Measurements from ENCODE around the gene DLGAP1.

Gene DLGAP1

GRCh38 chr18:3886575-3887322, 568.4 kb downstream of the DLGAP1 start:
- Histone ChIP-seq H3K27me3 (ENCODE audit: control insufficient read depth in 5 of 5, insufficient read depth in 4 of 5, low read length in 5 of 5) (no peaks in the 10 kb centered on the region), H3K27ac (ENCODE audit: low read depth, low read length) (no peak overlapping the region), H3K36me3 (ENCODE audit: control insufficient read depth in 5 of 5, insufficient read depth in 5 of 5, low read length in 5 of 5) (no peaks in the 10 kb centered on the region), H3K4me1 (ENCODE audit: control insufficient read depth in 5 of 5, insufficient read depth in 5 of 5, low read length in 5 of 5) (peaks cover 0 to 11% (median 0%) of the 10 kb centered on the region in 5 donors), H3K9me3 (ENCODE audit: control insufficient read depth in 5 of 5, low read length in 5 of 5) (no peaks in the 10 kb centered on the region), H3K4me3 (ENCODE audit: low read depth in 1 of 5, low read length in 5 of 5) (no peak overlapping the region), H3K9ac (ENCODE audit: low read length in 5 of 5) (no peak overlapping the region)

- Histone ChIP-seq H3K4me3 (ENCODE audit: low read depth in 1 of 5, low read length in 5 of 5) (no peak overlapping the region), H3K4me1 (ENCODE audit: control insufficient read depth in 5 of 5, insufficient read depth in 5 of 5, low read length in 5 of 5) (peaks cover 0 to 11% (median 0%) of the 10 kb centered on the region in 5 donors), H3K27ac (ENCODE audit: low read depth, low read length) (no peak overlapping the region), H3K9ac (ENCODE audit: low read length in 5 of 5) (no peak overlapping the region), H3K36me3 (ENCODE audit: control insufficient read depth in 5 of 5, insufficient read depth in 5 of 5, low read length in 5 of 5) (no peaks in the 10 kb centered on the region), H3K9me3 (ENCODE audit: control insufficient read depth in 5 of 5, low read length in 5 of 5) (no peaks in the 10 kb centered on the region), H3K27me3 (ENCODE audit: control insufficient read depth in 5 of 5, insufficient read depth in 4 of 5, low read length in 5 of 5) (no peaks in the 10 kb centered on the region)
These were observed 569.8 kb downstream of the DLGAP1 start for GRCh38 chr18:3885209-3885792.

- H3K27me3 ChIP-seq (ENCODE audit: control insufficient read depth in 5 of 5, insufficient read depth in 4 of 5, low read length in 5 of 5) = no peaks in the 10 kb centered on the region
- no peaks in the 10 kb centered on the region for H3K9me3 ChIP-seq (ENCODE audit: control insufficient read depth in 5 of 5, low read length in 5 of 5)
- no peak overlapping the region for H3K9ac ChIP-seq (ENCODE audit: low read length in 5 of 5)
- H3K27ac ChIP-seq (ENCODE audit: low read depth, low read length) = no peak overlapping the region
- no peaks in the 10 kb centered on the region for H3K4me1 ChIP-seq (ENCODE audit: control insufficient read depth in 5 of 5, insufficient read depth in 5 of 5, low read length in 5 of 5)
- no peaks in the 10 kb centered on the region for H3K36me3 ChIP-seq (ENCODE audit: control insufficient read depth in 5 of 5, insufficient read depth in 5 of 5, low read length in 5 of 5)
- H3K4me3 ChIP-seq (ENCODE audit: low read depth in 1 of 5, low read length in 5 of 5) = no peak overlapping the region
These were observed 575.3 kb downstream of the DLGAP1 start for GRCh38 chr18:3879836-3880120.

GRCh38 chr18:3879114-3879835, 575.8 kb downstream of the DLGAP1 start:
- Histone ChIP-seq H3K9me3 (ENCODE audit: control insufficient read depth in 5 of 5, low read length in 5 of 5) (no peaks in the 10 kb centered on the region), H3K9ac (ENCODE audit: low read length in 5 of 5) (no peak overlapping the region), H3K36me3 (ENCODE audit: control insufficient read depth in 5 of 5, insufficient read depth in 5 of 5, low read length in 5 of 5) (no peaks in the 10 kb centered on the region), H3K27me3 (ENCODE audit: control insufficient read depth in 5 of 5, insufficient read depth in 4 of 5, low read length in 5 of 5) (no peaks in the 10 kb centered on the region), H3K4me3 (ENCODE audit: low read depth in 1 of 5, low read length in 5 of 5) (no peak overlapping the region), H3K4me1 (ENCODE audit: control insufficient read depth in 5 of 5, insufficient read depth in 5 of 5, low read length in 5 of 5) (peaks cover 0 to under 1% (median 0%) of the 10 kb centered on the region in 5 donors), H3K27ac (ENCODE audit: low read depth, low read length) (no peak overlapping the region)

GRCh38 chr18:3878401-3878800, 576.7 kb downstream of the DLGAP1 start:
- Histone ChIP-seq H3K4me3 (ENCODE audit: low read depth in 1 of 5, low read length in 5 of 5) (no peak overlapping the region), H3K36me3 (ENCODE audit: control insufficient read depth in 5 of 5, insufficient read depth in 5 of 5, low read length in 5 of 5) (no peaks in the 10 kb centered on the region), H3K9ac (ENCODE audit: low read length in 5 of 5) (no peak overlapping the region), H3K9me3 (ENCODE audit: control insufficient read depth in 5 of 5, low read length in 5 of 5) (no peaks in the 10 kb centered on the region), H3K4me1 (ENCODE audit: control insufficient read depth in 5 of 5, insufficient read depth in 5 of 5, low read length in 5 of 5) (peaks cover 0 to 5% (median 0%) of the 10 kb centered on the region in 5 donors), H3K27me3 (ENCODE audit: control insufficient read depth in 5 of 5, insufficient read depth in 4 of 5, low read length in 5 of 5) (no peaks in the 10 kb centered on the region), H3K27ac (ENCODE audit: low read depth, low read length) (no peak overlapping the region)

- H3K4me1 ChIP-seq (ENCODE audit: control insufficient read depth in 5 of 5, insufficient read depth in 5 of 5, low read length in 5 of 5) = peaks cover 0 to 5% (median 0%) of the 10 kb centered on the region in 5 donors
- H3K4me3 ChIP-seq (ENCODE audit: low read depth in 1 of 5, low read length in 5 of 5) = no peak overlapping the region
- H3K27ac ChIP-seq (ENCODE audit: low read depth, low read length) = no peak overlapping the region
- no peaks in the 10 kb centered on the region for H3K27me3 ChIP-seq (ENCODE audit: control insufficient read depth in 5 of 5, insufficient read depth in 4 of 5, low read length in 5 of 5)
- no peaks in the 10 kb centered on the region for H3K9me3 ChIP-seq (ENCODE audit: control insufficient read depth in 5 of 5, low read length in 5 of 5)
- H3K9ac ChIP-seq (ENCODE audit: low read length in 5 of 5) = no peak overlapping the region
- no peaks in the 10 kb centered on the region for H3K36me3 ChIP-seq (ENCODE audit: control insufficient read depth in 5 of 5, insufficient read depth in 5 of 5, low read length in 5 of 5)
These were observed 577.4 kb downstream of the DLGAP1 start for GRCh38 chr18:3877678-3878077.

- Histone ChIP-seq H3K36me3 (ENCODE audit: control insufficient read depth in 5 of 5, insufficient read depth in 5 of 5, low read length in 5 of 5) (no peaks in the 10 kb centered on the region), H3K27me3 (ENCODE audit: control insufficient read depth in 5 of 5, insufficient read depth in 4 of 5, low read length in 5 of 5) (no peaks in the 10 kb centered on the region), H3K9me3 (ENCODE audit: control insufficient read depth in 5 of 5, low read length in 5 of 5) (no peaks in the 10 kb centered on the region), H3K27ac (ENCODE audit: low read depth, low read length) (no peak overlapping the region), H3K4me1 (ENCODE audit: control insufficient read depth in 5 of 5, insufficient read depth in 5 of 5, low read length in 5 of 5) (peaks cover 0 to 5% (median 0%) of the 10 kb centered on the region in 5 donors), H3K9ac (ENCODE audit: low read length in 5 of 5) (no peak overlapping the region), H3K4me3 (ENCODE audit: low read depth in 1 of 5, low read length in 5 of 5) (no peak overlapping the region)
These were observed 579.1 kb downstream of the DLGAP1 start for GRCh38 chr18:3875961-3876360.

- no peaks in the 10 kb centered on the region for H3K9me3 ChIP-seq (ENCODE audit: control insufficient read depth in 5 of 5, low read length in 5 of 5)
- H3K9ac ChIP-seq (ENCODE audit: low read length in 5 of 5) = no peak overlapping the region
- H3K36me3 ChIP-seq (ENCODE audit: control insufficient read depth in 5 of 5, insufficient read depth in 5 of 5, low read length in 5 of 5) = no peaks in the 10 kb centered on the region
- no peak overlapping the region for H3K27ac ChIP-seq (ENCODE audit: low read depth, low read length)
- H3K4me3 ChIP-seq (ENCODE audit: low read depth in 1 of 5, low read length in 5 of 5) = no peak overlapping the region
- no peaks in the 10 kb centered on the region for H3K27me3 ChIP-seq (ENCODE audit: control insufficient read depth in 5 of 5, insufficient read depth in 4 of 5, low read length in 5 of 5)
- H3K4me1 ChIP-seq (ENCODE audit: control insufficient read depth in 5 of 5, insufficient read depth in 5 of 5, low read length in 5 of 5) = peaks cover 0 to 5% (median 0%) of the 10 kb centered on the region in 5 donors
These were observed 579.7 kb downstream of the DLGAP1 start for GRCh38 chr18:3875376-3875775.

GRCh38 chr18:3874581-3874980, 580.5 kb downstream of the DLGAP1 start:
- H3K27me3 ChIP-seq (ENCODE audit: control insufficient read depth in 5 of 5, insufficient read depth in 4 of 5, low read length in 5 of 5) = no peaks in the 10 kb centered on the region
- H3K4me1 ChIP-seq (ENCODE audit: control insufficient read depth in 5 of 5, insufficient read depth in 5 of 5, low read length in 5 of 5) = peaks cover 0 to 5% (median 0%) of the 10 kb centered on the region in 5 donors
- no peak overlapping the region for H3K4me3 ChIP-seq (ENCODE audit: low read depth in 1 of 5, low read length in 5 of 5)
- no peak overlapping the region for H3K27ac ChIP-seq (ENCODE audit: low read depth, low read length)
- no peaks in the 10 kb centered on the region for H3K9me3 ChIP-seq (ENCODE audit: control insufficient read depth in 5 of 5, low read length in 5 of 5)
- H3K36me3 ChIP-seq (ENCODE audit: control insufficient read depth in 5 of 5, insufficient read depth in 5 of 5, low read length in 5 of 5) = no peaks in the 10 kb centered on the region
- H3K9ac ChIP-seq (ENCODE audit: low read length in 5 of 5) = no peak overlapping the region

- H3K9ac ChIP-seq (ENCODE audit: low read length in 5 of 5) = no peak overlapping the region
- no peaks in the 10 kb centered on the region for H3K9me3 ChIP-seq (ENCODE audit: control insufficient read depth in 5 of 5, low read length in 5 of 5)
- H3K27ac ChIP-seq (ENCODE audit: low read depth, low read length) = no peak overlapping the region
- no peak overlapping the region for H3K4me3 ChIP-seq (ENCODE audit: low read depth in 1 of 5, low read length in 5 of 5)
- H3K27me3 ChIP-seq (ENCODE audit: control insufficient read depth in 5 of 5, insufficient read depth in 4 of 5, low read length in 5 of 5) = no peaks in the 10 kb centered on the region
- no peaks in the 10 kb centered on the region for H3K36me3 ChIP-seq (ENCODE audit: control insufficient read depth in 5 of 5, insufficient read depth in 5 of 5, low read length in 5 of 5)
- peaks cover 0 to 5% (median 0%) of the 10 kb centered on the region in 5 donors for H3K4me1 ChIP-seq (ENCODE audit: control insufficient read depth in 5 of 5, insufficient read depth in 5 of 5, low read length in 5 of 5)
These were observed 581.0 kb downstream of the DLGAP1 start for GRCh38 chr18:3874125-3874524.
